Fibroblast of gingiva (primary cell): ENCODE results near the gene SCUBE3.
A peak's percentile ranks its signal among the peaks of the same experiment; 100 is the strongest.

Experiments used
- DNase-seq: peaks from one replicate; pipeline ENCODE4 v3.0.0-alpha.2; 2011; ENCODE audit warnings: low read depth

The SCUBE3 gene

GRCh38 chr6:35272005-35272404, 58.2 kb downstream of the SCUBE3 start:
- no peak for DNase-seq

- DNase-seq, result no peak
These were observed 60.2 kb downstream of the SCUBE3 start for GRCh38 chr6:35273822-35274559.

- no peak for DNase-seq
These were observed 62.0 kb downstream of the SCUBE3 start for GRCh38 chr6:35275744-35276260.

DNA sequence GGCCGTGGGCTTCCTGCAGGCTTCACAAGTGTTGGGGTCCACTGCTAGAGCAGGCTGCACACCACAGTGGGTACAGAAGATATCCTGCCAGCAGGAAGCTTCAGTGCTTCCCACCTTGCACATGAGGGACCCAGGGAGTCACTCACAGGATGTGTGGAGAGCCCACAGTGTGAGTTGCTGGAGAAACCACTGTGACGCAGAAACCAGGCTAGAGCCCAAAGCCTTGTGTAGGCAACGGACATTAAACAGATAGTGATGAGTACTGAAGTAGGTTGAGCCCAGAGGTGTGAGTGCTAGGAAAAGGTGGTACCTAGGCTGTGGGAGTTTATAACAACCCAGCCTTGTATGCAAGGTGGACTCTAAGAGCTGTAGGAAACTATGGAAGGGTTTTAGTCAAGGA, 65.0 kb downstream of the SCUBE3 start:
- no peak for DNase-seq

DNA sequence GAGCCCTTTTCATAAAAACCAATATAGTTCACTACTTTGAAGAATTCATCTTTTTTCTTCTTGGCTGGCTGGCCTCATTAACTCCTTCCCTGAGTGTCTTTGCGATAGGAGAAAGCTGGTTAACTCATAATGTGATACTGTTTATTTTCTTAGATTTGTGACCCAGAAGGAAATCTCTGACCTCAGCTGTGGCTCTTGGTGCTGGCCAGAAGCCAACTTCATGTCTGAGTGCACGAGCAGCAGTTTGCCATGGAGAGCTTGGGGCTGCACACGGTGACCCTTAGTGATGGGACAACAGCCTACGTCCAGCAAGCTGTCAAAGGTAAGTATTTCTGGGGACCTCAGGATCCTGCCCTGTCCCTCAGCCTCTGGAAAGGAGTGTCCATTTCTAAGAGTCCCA, 67.1 kb downstream of the SCUBE3 start:
- DNase-seq, result no peak

GRCh38 chr6:35282472-35282871, 68.7 kb downstream of the SCUBE3 start:
- DNase-seq, result no peak

DNA sequence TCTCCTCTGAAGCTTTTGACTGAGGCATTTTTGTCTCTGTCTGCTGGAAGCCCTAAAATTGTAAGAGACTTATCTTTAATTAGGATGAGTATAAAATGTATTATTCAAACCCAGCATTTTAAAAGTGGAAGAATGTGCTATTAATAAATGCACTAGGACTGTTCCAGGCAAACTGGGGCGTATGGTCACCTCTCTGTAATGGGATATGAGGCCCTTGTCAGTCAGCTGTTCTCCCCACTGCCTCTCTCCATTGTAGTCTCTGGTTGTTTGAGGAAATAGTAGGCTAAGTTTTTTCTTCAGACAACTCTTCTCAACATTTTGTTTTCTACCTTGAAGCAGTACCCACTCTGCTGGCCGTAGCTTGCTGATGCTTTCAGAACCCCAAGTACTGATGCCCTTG, 69.6 kb downstream of the SCUBE3 start:
- no peak for DNase-seq

DNA sequence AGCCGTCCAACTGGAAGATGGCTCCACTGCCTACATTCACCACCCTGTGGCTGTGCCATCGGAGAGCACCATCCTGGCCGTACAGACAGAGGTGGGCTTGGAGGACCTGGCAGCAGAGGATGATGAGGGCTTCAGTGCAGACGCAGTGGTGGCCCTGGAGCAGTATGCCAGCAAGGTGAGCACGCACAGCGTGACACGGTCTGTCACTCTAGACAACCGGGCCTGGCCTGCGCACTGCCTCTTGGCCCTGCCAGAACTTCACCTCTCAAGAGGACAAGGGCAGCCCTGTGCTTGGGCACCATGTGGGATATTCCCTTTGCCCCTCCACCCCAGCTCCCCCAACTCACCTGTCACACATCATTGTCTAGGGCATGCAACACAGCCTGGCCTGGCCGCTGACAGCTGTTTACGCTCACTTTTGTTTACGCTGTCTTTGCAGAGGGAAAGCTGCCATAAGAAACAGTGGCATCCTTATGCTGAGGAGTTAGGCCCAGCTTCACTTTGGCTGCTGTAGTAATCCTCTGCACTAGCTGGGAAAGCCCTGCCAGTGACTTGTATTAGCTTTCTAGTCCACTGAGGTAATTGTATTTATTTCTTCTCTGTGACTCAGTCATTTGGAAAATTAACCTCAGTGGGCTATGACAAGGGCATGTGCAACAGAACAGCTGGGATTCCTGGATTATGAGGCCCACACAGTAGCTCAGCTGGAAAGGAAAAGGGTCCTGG, 74.1 kb downstream of the SCUBE3 start:
- peak; percentile 50 for DNase-seq

- DNase-seq, result no peak
These were observed 75.1 kb downstream of the SCUBE3 start for GRCh38 chr6:35288834-35289233.

DNA sequence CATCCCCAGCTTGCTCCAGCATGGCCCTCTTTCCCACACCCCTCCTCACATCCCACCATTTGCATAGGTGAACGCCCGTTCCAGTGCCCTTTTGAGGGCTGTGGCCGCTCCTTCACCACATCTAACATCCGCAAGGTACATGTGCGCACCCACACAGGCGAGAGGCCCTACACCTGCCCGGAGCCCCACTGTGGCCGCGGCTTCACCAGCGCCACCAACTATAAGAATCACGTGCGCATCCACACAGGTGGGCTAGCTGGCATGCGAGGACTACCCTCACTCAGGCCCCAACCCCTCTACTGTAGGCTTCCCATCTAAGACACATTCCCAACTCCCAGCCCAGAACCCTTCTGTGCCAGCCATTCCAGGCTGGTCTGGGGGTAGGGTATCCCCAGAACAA, 77.7 kb downstream of the SCUBE3 start:
- no peak for DNase-seq

DNA sequence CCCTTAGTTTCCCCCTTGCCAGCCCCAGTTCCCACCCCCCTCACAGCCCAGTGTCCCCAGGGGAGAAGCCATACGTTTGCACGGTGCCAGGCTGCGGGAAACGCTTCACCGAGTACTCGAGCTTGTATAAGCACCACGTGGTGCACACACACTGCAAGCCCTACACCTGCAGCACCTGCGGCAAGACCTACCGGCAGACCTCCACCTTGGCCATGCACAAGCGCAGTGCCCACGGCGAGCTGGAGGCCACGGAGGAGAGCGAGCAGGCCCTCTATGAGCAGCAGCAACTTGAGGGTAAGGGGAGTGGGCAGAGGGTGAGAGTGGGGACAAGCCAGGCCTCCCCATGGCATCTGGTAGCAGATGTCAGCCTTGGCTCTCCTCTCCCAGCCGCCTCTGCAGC, 78.7 kb downstream of the SCUBE3 start:
- no peak for DNase-seq

GRCh38 chr6:35293681-35294080, 79.9 kb downstream of the SCUBE3 start:
- no peak for DNase-seq

DNA sequence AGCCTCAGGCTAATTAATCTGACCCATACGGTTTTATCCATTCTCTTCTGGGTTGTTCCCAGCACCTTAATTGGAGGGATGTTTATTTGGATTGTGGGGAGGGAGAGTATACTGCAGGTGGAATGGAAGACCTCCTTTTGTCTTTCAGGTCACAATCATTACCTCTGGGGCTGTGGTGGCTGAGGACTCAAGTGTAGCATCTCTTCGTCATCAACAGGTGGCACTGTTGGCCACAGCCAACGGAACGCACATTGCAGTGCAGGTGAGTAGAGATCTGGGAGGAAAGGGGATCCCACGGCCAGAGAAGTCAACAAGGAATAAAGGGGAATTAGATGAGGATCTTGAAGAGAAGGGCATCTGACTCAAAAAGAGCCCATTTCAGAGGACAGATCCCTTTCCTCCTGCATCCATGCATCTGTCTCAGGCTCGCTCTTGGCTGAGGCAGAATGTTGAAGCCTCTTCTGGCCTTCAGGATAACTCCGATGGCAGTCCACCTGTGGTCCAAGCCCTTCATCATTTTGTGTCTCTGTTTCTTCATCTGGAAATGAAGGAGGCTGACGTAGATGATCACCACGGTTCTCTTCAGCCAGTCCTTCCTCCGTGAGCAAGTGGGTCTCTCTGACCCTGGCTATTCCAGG, 80.7 kb downstream of the SCUBE3 start:
- DNase-seq, result no peak

DNA sequence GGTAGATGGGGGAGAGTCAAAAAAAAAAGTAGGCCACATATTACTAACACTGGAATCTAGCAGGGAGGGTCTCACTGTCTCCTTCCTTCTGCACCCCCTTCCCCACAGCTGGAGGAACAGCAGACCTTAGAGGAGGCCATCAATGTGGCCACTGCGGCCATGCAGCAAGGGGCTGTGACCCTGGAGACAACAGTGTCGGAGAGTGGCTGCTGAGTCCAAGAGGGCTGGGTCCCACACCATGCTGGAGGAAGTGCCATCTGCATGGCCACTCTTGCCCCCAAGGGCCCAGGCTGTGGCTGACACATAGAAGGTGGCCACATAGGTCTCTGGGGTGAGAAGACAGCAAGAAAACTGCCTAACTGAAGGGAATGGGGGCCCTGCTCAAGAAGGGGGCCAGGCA, 81.3 kb downstream of the SCUBE3 start:
- DNase-seq, result no peak

DNA sequence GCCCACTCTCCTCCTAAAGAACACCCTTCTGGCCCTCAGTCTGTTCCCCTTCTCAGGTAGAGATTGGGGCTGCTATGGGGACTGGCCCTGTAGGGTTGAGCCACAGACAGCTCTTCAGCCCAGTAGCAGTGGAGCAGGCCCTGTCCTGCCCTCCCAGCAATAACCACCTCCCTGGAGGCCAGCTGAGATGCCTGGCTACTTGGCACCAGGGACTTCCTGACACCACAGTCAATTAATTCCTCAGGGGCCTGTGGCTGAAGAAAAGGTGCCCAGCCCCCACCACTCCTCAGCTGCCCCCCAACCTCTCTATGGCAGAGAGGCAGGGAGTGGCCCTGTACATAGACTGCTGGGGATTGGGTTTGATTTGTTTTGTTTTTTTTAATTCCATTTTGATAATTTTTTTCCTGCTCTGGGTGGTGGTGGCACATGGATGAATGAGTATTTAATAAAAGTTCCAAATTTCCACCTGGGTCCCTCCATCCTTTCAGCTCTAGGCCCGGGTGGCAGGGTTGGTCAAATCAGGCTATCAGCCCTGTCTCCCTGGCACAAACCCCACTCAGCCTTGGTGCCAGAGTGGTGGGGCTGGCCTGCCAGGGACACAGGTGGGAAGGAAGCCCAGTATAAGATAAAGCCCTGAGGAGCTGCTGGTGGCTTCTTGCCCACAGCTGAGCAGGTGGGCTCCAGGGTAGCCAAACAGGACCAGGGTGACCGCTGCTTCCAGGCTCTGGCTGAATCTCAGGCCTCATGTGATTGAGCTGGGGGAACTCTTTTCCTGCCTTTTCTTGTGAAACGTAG, 82.0 kb downstream of the SCUBE3 start:
- DNase-seq, result no peak

DNA sequence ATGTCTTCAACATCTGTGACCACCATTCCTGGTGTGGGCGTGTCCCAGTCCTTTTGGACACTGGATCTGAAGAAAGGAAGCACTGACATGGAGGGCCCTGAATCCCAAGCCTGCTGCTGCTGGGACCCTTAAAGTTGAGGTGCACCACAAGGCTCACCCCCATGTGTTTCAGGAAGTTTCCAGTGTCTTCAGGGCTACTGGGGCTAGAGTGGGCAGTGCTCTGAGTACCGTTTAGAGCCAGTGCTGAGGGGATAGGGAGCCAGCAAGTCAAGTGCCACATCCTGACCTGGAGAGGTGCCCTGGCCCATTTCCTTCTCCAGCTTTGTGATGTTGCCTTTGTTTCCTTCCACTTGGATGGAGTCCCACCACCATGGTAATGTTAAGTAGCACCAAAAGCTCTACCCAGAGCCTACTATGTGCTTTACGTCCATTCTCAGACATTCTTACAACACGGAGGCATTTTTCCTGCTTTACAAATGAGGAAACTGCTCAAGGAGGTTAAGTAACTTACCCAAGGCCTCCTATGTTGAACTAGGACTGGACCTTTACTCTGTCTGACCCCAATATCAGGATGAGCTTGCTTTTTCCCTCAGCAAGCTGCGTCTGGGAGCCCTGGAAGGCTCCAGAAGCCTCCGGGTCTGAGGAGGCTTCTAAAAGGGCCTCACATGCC, 83.3 kb downstream of the SCUBE3 start:
- DNase-seq, result no peak

- peak; percentile 38 for DNase-seq
These were observed 84.1 kb downstream of the SCUBE3 start, which contains the start of gene DEF6 for GRCh38 chr6:35297601-35298481. TSS of gene DEF6 (plus strand) at chr6:35297818. CDS start at chr6:35297857, 39 bp downstream.

- no peak for DNase-seq
These were observed 84.9 kb downstream of the SCUBE3 start for GRCh38 chr6:35298625-35299140.

DNA sequence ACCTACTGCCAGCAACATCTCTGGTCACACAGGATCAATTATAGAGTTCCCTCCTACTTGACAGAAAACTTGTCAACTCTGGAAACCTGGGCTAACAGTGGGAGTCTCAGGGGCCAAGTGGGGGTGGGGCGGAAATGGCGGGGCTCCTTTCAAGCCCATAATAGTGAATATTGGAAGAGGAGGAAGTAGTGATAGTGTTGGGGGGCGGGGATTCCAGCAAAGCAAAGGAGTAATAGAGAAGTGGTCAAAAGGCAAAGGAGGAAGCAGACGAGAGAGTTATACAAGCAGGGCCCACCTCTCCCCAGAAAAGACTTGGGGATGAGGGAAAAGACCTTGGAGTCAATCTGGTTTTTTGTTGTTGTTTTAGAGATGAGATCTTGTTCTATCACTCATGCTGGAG, 85.9 kb downstream of the SCUBE3 start:
- no peak for DNase-seq

- DNase-seq, result no peak
These were observed 87.1 kb downstream of the SCUBE3 start for GRCh38 chr6:35300848-35301247.
